HG03139 (cell line): Measurements from ENCODE around the gene CBFA2T2.

Experiments
- ATAC-seq: cut with Tn5 transposase; IDR thresholded peaks from one replicate; pipeline ENCODE4 v1.9.1; 2021; ENCODE audit not compliant: unreplicated experiment

The CBFA2T2 gene

DNA sequence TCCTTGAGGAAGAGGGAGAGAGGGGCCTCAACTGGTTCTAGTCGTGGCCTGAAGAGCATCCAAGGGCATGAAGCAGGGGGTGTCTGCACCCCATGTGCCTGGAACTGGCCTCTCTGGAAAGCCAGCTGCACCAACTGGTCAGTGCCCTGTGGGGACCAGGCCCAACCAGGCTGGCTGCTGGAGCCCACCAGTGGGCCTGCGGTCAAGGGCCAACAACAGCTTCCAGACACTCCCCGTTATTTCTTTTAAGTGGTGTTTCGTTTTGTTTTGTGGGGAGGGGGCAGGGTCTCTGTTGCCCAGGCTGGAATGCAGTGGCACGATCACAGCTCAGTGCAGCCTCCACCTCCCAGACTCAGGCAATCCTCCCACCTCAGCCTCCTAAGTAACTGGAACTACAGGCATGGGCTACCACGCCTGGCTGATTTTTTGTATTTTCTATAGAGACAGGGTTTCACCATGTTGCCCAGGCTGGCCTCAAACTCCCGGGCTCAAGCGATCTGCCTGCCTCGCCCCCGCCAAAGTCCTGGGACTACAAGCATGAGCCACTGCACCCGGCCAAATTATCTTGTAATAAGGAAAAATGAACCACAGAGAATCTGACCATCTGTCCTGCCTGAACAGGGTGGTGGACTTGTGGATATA lies 160.3 kb downstream of the CBFA2T2 start:
- no peak for ATAC-seq

DNA sequence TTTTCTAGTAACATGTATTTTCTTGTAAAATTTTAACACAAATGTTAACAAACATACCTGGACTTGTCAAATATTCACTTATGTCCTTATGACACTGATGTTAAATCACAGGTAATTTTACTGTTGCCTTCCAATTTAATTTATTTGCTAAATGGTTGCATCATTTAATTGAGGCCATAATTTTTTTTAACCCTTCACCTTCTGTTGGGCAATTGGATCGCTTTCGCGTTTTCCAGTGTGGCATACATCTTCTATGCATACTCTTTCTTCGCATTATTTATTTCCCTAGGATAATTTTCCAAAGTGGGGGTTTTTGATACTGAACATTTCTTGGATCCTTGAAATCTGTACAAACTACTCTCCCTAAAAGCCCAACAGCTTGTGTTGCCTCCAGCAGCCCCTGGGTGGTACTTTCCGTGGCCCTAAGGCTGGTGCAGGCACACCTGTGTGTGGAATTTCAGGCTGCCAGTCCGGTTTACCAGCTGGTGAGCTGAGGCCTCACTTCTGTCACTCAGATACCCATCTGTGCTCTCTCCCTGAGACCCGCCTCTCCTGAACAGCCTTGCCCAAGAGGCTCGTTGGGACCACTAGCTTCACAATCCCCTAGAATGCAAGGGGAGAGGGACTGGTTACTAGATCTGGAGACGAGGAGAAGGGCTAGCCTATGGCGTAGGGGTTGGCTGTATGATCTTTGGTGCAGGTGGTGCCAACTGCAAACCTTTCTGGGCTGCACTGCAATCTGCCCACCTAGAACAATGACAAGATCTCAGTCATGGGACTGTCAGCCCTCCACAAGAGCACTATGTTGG lies 161.1 kb downstream of the CBFA2T2 start:
- no peak for ATAC-seq

DNA sequence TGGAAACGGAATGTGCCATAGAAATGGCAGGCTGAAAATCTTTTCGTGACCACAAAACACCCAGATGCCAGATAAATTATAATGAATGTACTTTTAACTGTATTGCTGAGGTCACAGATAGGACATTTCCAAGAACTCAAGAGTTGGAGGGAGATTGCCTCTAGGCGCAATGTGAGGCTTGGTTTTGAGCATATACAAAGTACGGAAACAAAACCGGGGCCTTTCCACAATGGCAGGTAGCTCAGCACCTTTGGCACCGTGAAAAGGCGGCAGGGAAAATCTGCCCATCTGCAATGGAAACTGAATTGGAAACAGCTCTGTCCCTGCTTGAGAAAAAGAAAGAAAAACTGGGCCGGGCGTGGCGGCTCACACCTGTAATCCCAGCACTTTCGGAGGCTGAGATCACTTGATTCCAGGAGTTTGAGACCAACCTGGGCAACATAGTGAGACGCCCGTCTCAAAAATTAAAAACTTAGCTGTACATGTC lies 161.7 kb downstream of the CBFA2T2 start:
- no peak for ATAC-seq

DNA sequence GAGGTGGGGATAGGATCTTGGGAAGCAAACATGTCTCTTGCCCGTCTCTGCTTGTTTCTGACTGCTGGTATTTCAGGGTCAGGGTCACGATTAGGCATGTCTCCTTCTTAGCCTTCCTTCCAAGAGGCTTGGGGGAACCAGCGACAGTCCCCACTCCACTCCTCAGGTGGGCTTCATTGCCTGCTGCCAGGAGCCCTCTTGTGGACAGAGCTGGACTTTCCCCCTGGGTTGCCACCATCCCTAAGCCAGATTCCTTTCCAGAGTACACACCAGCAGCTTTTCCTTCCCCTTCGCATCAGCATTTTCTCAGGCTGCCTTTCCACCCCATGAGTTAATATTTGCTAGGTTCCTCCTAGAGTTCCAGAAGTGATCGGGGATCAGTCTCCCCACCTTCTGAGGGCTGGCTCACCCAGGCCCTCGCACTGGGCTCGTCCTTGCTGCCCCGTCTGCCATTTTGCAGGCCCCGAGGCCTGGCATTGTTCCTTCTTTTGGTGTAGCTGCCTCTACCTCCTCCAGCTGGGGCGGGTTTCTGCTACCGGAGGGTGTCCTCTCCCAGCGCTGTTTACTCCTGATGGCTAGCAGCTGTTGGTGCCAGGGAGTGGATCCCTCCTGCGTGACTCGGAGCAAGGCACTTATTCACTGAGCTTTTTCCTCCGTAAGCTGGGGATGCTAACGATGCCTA lies 163.5 kb downstream of the CBFA2T2 start:
- no peak for ATAC-seq

DNA sequence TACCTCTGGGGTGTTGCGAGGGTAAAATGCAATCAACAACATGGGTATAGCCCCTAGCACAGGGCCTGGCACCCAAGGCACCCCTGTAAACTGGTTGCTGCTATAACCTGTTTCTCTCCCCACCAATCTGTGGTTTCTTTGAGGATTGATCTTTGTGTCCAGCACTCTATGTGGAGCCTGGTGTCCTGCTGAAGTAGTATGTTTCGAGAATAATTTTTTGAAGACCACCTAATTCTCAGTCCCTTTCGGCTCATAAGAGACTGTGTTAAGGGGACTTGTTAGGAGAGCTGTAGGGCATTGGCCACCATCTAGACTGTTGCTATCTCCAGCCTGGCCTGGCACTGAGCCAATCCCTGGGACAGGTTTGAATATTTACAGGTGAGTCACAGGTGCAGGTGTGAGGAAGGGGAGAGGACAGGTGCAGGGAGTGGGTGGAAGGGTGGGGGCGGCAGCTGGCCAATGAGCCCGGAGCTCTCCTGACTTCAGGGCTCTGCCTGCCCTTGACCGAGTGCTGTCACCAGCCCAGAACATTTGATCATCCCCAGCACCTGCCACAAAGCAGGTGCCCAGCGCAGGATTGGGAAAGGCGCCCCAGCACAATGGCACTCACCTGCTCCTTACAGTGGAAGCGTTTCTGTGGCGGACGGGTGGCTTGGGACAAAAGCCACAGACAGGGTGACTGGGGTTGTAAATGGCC lies 164.2 kb downstream of the CBFA2T2 start:
- ATAC-seq = no peak

DNA sequence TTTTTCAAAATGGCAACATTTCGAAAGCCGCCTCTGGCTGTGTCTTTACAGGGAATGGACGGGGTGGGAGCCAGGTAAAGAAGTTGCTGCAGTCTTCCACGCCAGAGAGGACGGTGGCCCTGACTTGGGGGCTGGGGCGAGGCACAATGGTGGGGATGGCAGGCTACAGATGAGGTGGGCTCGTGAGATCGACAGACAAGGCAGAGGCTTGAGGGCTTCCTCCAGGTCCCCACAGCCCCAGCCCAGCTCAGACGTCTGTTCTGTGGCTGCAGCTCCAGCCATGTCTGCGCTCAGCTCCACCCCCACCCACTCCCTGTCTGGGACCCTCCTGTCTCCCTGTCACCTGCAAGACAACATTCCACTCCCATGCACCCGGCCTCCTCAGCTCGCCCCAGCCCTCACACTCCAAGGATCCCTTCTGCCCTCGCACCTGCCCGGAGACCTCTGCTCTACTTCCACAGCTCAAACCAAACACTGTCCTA lies 164.8 kb downstream of the CBFA2T2 start:
- ATAC-seq = no peak

DNA sequence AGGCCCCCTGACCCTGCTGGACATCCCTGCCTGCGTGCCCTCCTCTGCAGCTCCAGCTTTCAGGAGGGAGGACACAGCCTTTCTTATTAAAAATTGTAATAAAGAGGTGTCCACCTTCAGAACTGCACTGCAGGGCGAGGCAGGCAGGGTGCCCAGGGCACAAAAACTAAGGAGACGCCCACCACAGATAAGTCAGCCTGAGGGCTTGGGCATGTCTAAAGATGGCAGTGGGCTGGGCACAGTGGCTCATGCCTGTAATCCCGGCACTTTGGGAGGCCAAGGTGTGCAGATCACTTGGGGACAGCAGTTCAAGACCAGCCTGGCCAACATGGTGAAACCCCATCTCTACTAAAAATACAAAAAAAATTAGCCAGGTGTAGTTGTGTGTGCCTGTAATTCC lies 165.3 kb downstream of the CBFA2T2 start:
- ATAC-seq = no peak

DNA sequence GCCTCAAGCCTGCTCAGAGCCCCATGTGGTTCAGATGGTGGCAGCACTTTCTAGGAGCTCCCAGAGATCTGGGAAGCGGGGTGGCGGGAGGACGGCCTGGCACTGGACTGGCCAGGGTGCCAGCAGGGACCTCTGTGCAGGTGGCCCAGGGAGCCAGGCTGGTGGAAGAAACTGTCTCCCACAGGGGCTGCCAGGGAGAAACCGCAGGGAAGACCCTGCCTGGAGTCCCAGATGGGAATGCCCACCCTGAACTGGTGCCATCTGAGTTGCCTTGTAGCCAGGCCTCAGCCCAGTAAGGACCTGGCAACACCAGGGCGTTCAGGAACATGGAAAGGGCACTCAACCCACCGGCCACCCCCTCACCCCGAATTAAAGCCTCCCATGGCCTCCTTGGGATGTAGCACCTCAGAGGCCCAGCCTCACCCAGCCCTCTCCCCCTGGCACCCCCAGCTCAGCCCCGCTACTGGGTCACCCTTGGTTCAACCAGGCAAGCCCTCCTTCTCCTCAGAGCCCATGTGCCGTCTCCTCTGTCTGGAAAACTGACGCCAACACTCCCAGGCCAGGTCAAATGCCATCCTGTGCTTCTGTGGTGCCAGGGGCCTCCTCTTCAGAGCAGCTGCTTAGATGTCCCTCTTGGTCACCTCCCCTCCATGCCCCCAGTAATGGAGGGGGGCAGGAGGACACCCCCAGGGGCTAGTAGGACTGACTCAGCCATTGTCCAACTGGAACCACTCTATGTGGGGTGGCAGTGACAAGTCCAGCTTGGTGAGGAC lies 166.3 kb downstream of the CBFA2T2 start:
- ATAC-seq = no peak

DNA sequence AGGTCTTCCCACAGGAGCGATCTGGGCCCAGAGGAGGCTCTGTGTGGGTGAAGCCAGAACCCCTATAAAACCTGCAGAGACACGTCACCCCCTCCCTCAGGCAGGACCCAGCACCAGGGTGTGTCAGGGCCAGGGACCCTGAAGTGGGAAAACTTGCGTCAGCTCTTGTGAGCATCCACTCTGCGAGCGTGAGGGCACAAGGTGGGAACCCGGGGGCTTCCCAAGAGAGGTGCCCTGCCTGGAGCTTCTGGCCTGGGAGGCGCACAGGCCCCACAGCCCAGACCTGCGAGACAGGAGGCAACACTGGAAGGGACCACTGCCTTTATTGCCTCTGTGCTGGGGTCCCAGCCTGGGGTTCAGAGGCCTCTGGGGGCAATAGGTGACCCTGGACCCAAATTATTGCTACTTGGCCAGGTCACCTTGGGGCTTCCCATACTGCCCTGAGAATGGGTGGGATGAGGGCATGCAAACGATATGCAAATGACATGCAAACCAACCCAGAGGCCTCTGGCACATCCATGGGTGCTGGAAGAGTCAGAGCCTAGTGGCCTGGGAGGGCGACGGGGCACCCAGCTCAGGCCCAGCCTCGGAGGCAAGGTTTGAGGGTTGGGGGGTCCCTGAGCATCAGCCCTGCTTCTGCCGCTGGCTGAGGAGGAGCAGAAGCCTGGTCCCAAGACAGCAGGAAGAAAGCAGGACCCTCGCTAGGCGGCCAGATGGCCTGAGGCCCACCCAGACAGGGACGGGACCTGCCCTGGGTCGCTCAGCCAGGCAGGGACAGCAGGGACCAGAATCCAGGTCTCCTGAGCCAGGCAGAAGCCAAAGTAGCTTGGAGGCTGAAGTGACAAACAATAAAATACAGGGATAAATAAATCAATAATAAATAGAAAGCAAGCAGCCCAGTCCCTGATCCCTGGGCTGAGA lies 167.1 kb downstream of the CBFA2T2 start:
- no peak for ATAC-seq

DNA sequence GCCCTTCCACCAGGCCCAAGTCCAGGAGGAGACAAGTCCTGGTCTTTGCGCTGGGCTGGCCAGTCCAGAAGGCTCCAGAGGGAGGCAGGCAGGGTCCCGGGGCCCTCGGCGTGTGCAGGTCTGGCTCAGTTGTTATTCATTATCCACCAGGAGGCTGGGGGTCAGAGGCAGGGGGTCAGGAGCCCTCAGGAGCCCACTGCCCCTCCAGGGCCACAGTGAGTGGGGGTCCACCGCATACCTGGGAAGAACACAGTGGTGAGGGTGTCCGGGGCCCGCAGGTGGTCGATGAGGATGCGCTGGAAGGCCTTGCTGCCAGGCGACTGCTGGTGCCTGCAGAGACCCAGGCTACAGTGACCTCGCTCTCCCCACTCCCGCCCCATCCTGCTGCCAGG lies 167.8 kb downstream of the CBFA2T2 start:
- no peak for ATAC-seq

DNA sequence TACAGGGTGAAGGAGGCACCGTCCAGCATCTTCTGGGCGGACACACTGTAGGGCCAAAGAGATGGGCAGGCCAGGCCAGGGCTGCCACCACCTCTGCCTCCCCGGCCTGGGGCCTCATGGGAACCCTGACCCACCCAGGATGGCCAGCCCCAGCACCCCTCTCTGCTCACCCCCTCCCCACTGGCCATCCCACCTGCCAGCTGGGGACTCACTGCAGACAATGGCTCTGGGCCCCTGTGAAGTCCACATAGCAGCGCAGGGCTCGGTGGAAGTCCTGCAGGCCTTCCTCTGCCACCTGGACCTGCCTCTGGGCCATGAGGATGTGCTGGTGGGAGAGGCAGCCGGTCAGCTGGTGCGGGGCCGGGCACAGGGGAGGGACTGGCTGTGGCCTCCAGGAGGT lies 168.6 kb downstream of the CBFA2T2 start:
- ATAC-seq = no peak

DNA sequence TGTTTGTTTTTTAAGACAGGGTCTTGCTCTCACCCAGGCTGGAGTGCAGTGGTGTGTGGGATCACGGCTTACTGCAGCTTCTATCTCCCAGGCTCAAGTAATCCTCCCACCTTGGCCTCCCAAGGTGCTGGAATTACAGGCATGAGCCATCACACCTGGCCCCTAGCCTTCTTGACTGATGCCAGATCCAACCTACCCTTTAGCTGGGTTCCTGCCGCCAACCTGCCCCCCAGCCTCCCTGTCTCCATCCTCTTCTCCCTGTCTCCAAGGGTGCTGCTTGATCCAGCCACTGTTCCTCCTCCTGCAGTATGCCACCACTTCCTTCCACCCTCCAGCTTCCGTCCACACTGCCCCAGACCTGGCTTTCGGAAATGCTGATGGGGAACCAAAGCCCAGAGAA lies 169.0 kb downstream of the CBFA2T2 start:
- ATAC-seq = no peak

DNA sequence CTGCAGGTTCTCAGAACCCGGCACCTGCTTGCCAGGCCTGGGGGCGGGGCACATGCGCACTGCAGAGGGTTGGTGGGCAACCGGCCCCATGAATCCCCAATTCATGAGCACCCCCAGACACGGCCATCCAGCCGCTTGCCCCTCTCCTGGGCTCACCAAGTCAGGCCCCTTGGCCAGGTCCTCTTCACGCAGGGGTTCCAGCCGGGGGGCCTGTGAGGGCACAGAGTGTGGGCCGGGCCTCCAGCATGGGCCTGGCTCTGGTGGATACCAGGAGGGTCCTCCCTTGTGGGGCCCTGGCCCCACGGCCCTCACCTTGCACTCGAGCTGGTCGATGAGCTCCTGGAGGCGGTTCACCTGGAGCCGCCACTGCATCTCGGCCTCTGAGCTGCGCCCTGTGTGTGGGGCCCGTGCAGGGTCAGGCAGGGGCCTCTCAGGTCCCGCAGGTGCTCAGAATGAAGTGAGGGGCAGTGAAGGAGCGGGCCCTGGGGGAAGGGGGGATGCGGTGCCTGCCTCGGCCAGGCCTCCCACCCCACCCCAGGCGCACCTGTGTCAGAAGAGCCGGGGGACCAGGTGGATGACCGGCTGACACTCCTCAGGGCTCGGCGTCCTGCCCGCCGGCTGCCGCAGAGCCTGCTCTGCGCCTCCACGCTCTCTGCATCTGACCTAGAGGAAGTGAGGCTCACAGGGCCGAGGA lies 169.6 kb downstream of the CBFA2T2 start:
- ATAC-seq = no peak

DNA sequence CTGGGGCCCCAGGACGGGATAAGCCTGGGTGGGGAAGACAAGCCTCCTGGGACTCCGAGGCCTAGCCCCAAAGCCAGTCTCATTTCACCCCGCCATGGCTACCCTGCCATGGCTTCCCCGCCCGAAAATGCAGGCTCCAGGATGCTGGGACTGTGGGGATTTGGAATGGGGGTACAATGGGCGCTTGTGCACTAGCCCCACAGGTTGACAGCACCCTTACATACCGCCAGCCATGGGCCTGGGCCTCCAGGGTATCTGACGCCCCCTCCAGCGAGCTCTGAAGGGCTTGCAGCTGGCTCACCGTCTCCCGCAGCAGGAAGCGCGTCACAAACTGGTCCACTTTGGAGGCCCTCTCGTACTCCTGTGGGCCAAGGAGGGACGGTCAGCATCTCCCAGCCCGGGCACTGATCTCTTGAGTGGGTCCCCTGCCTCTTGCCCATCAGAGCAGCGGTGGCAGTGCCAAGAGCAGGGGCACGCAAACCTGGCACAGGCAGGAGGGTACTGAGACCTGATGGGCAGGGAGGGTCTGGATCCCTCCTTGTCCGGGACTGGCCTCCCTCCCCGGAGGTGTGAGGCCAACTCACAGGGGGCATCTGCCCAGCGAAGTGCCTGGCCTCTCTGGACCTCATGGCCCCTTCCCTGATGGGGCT lies 170.3 kb downstream of the CBFA2T2 start:
- ATAC-seq = no peak

DNA sequence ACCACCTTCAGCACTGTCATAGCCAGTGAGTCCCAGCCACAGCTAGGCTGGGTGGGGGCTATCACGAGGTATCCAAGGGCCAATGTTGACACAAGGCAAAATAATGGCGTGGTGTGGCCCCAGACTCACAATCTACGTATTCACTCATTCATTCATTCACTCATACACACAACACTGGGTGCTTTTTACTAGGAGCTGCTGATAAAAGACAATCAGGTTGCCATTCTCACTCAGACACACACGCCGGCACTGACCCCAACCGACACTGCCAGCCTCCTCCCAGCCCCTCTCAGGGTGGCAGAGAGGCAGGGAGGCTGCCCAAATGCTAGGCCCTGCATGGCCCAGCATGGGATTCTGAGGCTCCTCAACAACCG lies 170.8 kb downstream of the CBFA2T2 start:
- no peak for ATAC-seq

DNA sequence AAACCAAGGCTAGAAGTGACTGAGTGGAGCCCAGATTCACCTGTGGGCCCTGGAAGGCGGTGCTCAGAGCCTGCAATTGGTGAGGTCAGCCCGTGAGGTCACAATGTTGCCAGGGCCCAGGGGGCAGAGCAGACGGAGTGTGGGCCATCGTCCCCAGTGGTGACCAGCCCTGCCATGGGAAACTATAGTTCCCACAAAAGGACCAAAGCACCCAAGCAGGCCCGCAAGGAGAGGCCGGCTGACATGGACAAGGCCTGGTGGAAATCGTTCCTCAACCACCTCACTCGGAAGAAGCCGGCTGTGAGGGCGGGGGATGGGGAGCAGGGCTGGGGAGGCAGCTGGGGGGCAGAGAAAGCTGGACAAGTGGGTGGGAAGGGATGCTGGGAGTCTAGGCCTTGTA lies 172.3 kb downstream of the CBFA2T2 start, which contains the start of gene C20orf144:
C20orf144 (plus strand) TSS at position 156 of the 400 bp plus-strand sequence; CDS start at position 175, 19 bp downstream.
- no peak for ATAC-seq

DNA sequence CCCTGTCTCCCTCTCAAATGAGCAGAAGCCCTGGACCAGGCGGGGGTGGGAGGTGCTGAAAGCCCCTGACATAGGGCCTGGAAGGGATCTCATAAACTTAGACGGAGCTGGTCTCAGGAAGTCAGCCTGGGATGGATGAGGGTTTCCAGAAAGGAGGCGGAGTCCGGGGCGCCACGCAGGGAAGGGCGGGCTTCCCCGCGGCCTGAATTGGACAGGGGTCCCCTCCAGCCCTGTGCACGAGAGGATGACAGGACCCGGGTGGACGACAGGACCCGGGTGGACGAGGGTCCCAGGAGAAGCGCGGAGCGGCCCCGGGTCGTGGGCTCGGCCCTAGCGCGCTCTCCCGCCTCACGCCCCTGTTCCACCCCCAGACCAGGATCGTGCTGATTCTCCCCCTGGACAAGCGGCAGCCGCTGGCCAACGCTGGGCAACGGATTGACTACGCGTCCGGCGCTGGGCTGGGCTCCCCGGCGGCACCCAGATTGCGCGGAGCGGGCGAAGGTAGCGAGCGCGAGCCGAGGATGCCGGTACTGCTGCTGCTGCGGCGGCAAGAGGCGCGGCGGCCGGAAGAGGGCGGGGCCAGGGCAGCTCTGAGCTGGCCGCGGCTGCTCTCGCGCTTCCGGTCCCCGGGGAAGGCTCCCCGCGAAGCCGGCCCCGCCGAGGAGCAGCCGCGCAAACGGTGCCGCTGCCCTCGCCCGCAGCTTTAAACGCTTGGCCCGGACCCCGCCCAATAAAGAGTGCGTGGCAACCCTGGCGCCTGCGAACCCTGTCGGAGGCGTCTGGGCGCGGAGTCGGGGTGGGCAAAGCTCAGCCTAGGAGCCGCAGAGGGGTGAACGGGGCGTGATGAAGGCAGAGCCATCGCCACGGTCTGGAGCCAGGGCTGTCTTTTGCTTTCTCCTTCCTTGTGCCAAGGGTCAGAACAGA lies 173.5 kb downstream of the CBFA2T2 start:
- peak; percentile 43 for ATAC-seq
